Skin epidermis (tissue), 12 donors: ENCODE results near the gene PLEKHG1.

Experiments used
- H3K27ac ChIP-seq, 21 experiments: fragments of 200-600 bp; sonication (generic) in 11 of 21; one replicate each; pipeline ENCODE4 v1.5.0; 2020; ENCODE audit warnings: mild to moderate bottlenecking in 3 of 21, inconsistent platforms in 2 of 21, moderate library complexity in 2 of 21
- H3K4me3 ChIP-seq, 7 experiments: fragments of 200-600 bp; sonication (generic) in 2 of 7; one replicate each; pipeline ENCODE4 v1.5.0; 2020; ENCODE audit warnings: inconsistent platforms in 2 of 7, mild to moderate bottlenecking in 2 of 7, moderate library complexity in 1 of 7

Gene PLEKHG1

GRCh38 chr6:150599199-150600009 is at the start of gene PLEKHG1:
PLEKHG1 (plus strand) TSS chr6:150599885; CDS start chr6:150733682, 133,797 bp downstream.
- H3K27ac ChIP-seq = peak within 1 kb of the TSS; percentile 42 to 95 (median 84)
- peak within 1 kb of the TSS; percentile 52 to 84 (median 74) for H3K4me3 ChIP-seq

- H3K4me3 ChIP-seq = no peak overlapping the region
- H3K27ac ChIP-seq = no peak overlapping the region
These were observed 49.4 kb upstream of the PLEKHG1 start for GRCh38 chr6:150550244-150550643.

GRCh38 chr6:150557043-150557599 is 42.6 kb upstream of the PLEKHG1 start:
- no peak overlapping the region for H3K4me3 ChIP-seq
- no peak overlapping the region for H3K27ac ChIP-seq

GRCh38 chr6:150560004-150560883 is 39.4 kb upstream of the PLEKHG1 start:
- no peak overlapping the region for H3K4me3 ChIP-seq

GRCh38 chr6:150560884-150561219 is 38.8 kb upstream of the PLEKHG1 start:
- Histone ChIP-seq H3K4me3 (no peak overlapping the region), H3K27ac (no peak overlapping the region)

More at GRCh38 chr6:150560004-150560883, 39.4 kb upstream of the PLEKHG1 start:
- H3K27ac ChIP-seq = no peak overlapping the region

GRCh38 chr6:150565945-150566344 is 33.7 kb upstream of the PLEKHG1 start:
- Histone ChIP-seq H3K27ac (no peak overlapping the region), H3K4me3 (no peak overlapping the region)

GRCh38 chr6:150566486-150566885 is 33.2 kb upstream of the PLEKHG1 start:
- Histone ChIP-seq H3K4me3 (no peak overlapping the region), H3K27ac (no peak overlapping the region)

GRCh38 chr6:150567380-150567779 is 32.3 kb upstream of the PLEKHG1 start:
- Histone ChIP-seq H3K27ac (no peak overlapping the region), H3K4me3 (no peak overlapping the region)

GRCh38 chr6:150567823-150568383 is 31.8 kb upstream of the PLEKHG1 start:
- H3K27ac ChIP-seq = no peak overlapping the region
- H3K4me3 ChIP-seq = no peak overlapping the region

- Histone ChIP-seq H3K27ac (no peak overlapping the region), H3K4me3 (no peak overlapping the region)
These were observed 31.1 kb upstream of the PLEKHG1 start for GRCh38 chr6:150568560-150568959.

GRCh38 chr6:150569161-150569560 is 30.5 kb upstream of the PLEKHG1 start:
- Histone ChIP-seq H3K4me3 (no peak overlapping the region), H3K27ac (no peak overlapping the region)

- Histone ChIP-seq H3K4me3 (no peak overlapping the region), H3K27ac (no peak overlapping the region)
These were observed 26.5 kb upstream of the PLEKHG1 start for GRCh38 chr6:150573041-150573681.

GRCh38 chr6:150575836-150576235 is 23.8 kb upstream of the PLEKHG1 start:
- no peak overlapping the region for H3K27ac ChIP-seq
- no peak overlapping the region for H3K4me3 ChIP-seq

GRCh38 chr6:150576651-150577226 is 22.9 kb upstream of the PLEKHG1 start:
- Histone ChIP-seq H3K4me3 (no peak overlapping the region), H3K27ac (no peak overlapping the region)

GRCh38 chr6:150579611-150580010 is 20.1 kb upstream of the PLEKHG1 start:
- no peak overlapping the region for H3K4me3 ChIP-seq

GRCh38 chr6:150580489-150580888 is 19.2 kb upstream of the PLEKHG1 start:
- H3K4me3 ChIP-seq = no peak overlapping the region
- no peak overlapping the region for H3K27ac ChIP-seq

More at GRCh38 chr6:150579611-150580010, 20.1 kb upstream of the PLEKHG1 start:
- H3K27ac ChIP-seq = no peak overlapping the region

- Histone ChIP-seq H3K27ac (no peak overlapping the region), H3K4me3 (no peak overlapping the region)
These were observed 15.6 kb upstream of the PLEKHG1 start for GRCh38 chr6:150584065-150584464.

GRCh38 chr6:150584596-150584995 is 15.1 kb upstream of the PLEKHG1 start:
- Histone ChIP-seq H3K27ac (no peak overlapping the region), H3K4me3 (no peak overlapping the region)

GRCh38 chr6:150586850-150587359 is 12.8 kb upstream of the PLEKHG1 start:
- Histone ChIP-seq H3K27ac (no peak overlapping the region), H3K4me3 (no peak overlapping the region)
